HCT116 (cell line): Measurements from ENCODE around the gene MINK1. TPM values are rescaled to one million over a fixed set of nuclear protein-coding genes. Genes with fewer than 3 reads are reported as not detected.
A peak's percentile ranks its signal among the peaks of the same experiment; 100 is the strongest.

Experiments
- ATAC-seq: fragments of 200-7000 bp; cut with Tn5 transposase; 2 replicates; pipeline ENCODE4 v1.9.1; 2020; ENCODE audit warnings: mild to moderate bottlenecking, moderate library complexity
- BruUV-seq: library from RNA; stranded (reverse); fragments of 400-500 nt; replicated peaks from 2 replicates; lab custom pipeline; 2021; lab: Mats Ljungman, UMichigan
- CTCF ChIA-PET: fragments of 300-600 bp; sonication (Branson Sonifier 250); formaldehyde crosslinking; loops from one replicate; lab custom pipeline; 2021; ENCODE audit warnings: antibody characterized with exemption; lab: Charles Lee
- POLR2A ChIA-PET: fragments of 300-600, 350-600 bp; sonication (Branson Sonifier 250); formaldehyde crosslinking; loops from one replicate; lab custom pipeline; 2021; ENCODE audit warnings: antibody characterized with exemption; lab: Charles Lee
- RAD21 ChIA-PET, 2 experiments: fragments of 300-600 bp; sonication (Branson Sonifier 250); formaldehyde crosslinking; loops; one replicate each; lab custom pipeline; 2023; ENCODE audit warnings: low total read pairs in 2 of 2; ENCODE audit not compliant: uncharacterized antibody in 2 of 2, unreplicated experiment in 2 of 2, low non-redundant PET in 1 of 2; lab: Charles Lee
- DNase-seq: peaks from one replicate; pipeline ENCODE4 v3.0.0-alpha.2; 2010; ENCODE audit warnings: low read depth, low spot score
- H2AFZ ChIP-seq: fragments of 200-600 bp; shearing (Covaris generic), sonication (generic); 2 replicates; pipeline ENCODE4 v1.6.1; 2017; ENCODE audit warnings: low read depth, mixed run types, mixed read lengths, antibody characterized with exemption, low read length; ENCODE audit not compliant: poor library complexity, severe bottlenecking
- H3K27ac ChIP-seq: 2 replicates; pipeline ENCODE4 v1.5.1; 2012; ENCODE audit warnings: low read depth, low read length
- H3K27me3 ChIP-seq: fragments of 200-600 bp; sonication (generic); 2 replicates; pipeline ENCODE4 v1.6.1; 2016; ENCODE audit warnings: mixed run types, low read length, mixed read lengths; ENCODE audit not compliant: insufficient read depth
- H3K36me3 ChIP-seq, 2 experiments: fragments of 200-500 bp in 1 of 2; fragments of 200-600 bp in 1 of 2; sonication (Bioruptor generic) in 1 of 2; sonication (generic) in 1 of 2; 2 replicates each; pipeline versions ENCODE4 v1.5.1 to v1.6.1; 2014 to 2016; ENCODE audit warnings: low read length in 2 of 2, inconsistent platforms in 1 of 2, mixed read lengths in 1 of 2, mixed run types in 1 of 2; ENCODE audit not compliant: insufficient read depth in 2 of 2, control insufficient read depth in 1 of 2
- H3K4me1 ChIP-seq, 2 experiments: fragments of 200-600 bp in 1 of 2; sonication (generic) in 1 of 2; 2 replicates each; pipeline versions ENCODE4 v1.5.1 to v1.6.1; 2012 to 2017; ENCODE audit warnings: low read length in 2 of 2, inconsistent platforms in 1 of 2, mild to moderate bottlenecking in 1 of 2, mixed read lengths in 1 of 2, mixed run types in 1 of 2, moderate library complexity in 1 of 2; ENCODE audit not compliant: insufficient read depth in 2 of 2, control insufficient read depth in 1 of 2
- H3K4me2 ChIP-seq: fragments of 200-600 bp; sonication (generic); 2 replicates; pipeline ENCODE4 v1.6.1; 2017; ENCODE audit warnings: mixed run types, low read length, mixed read lengths
- H3K4me3 ChIP-seq, 2 experiments: fragments of 200-600 bp in 1 of 2; sonication (generic) in 1 of 2; replicated peaks in 1 of 2; 2 replicates each; pipeline ENCODE4 v1.5.1; 2011 to 2016; ENCODE audit warnings: low read length in 2 of 2, control low read depth in 1 of 2, low read depth in 1 of 2, mild to moderate bottlenecking in 1 of 2, mixed read lengths in 1 of 2, mixed run types in 1 of 2
- H3K79me2 ChIP-seq: fragments of 200-600 bp; sonication (generic); 2 replicates; pipeline ENCODE4 v1.6.1; 2017; ENCODE audit warnings: mild to moderate bottlenecking, mixed run types, low read length, moderate library complexity, mixed read lengths; ENCODE audit not compliant: insufficient read depth
- H3K9ac ChIP-seq: fragments of 200-600 bp; sonication (generic); 2 replicates; pipeline ENCODE4 v1.6.1; 2016; ENCODE audit warnings: low read length, mixed read lengths
- H3K9me2 ChIP-seq: fragments of 200-600 bp; sonication (generic), shearing (Covaris generic); 2 replicates; pipeline ENCODE4 v1.6.1; 2017; ENCODE audit warnings: mixed run types, mild to moderate bottlenecking, moderate library complexity; ENCODE audit not compliant: insufficient read depth
- H3K9me3 ChIP-seq, 2 experiments: fragments of 200-500 bp in 1 of 2; fragments of 200-600 bp in 1 of 2; sonication (Bioruptor generic) in 1 of 2; sonication (generic) in 1 of 2; 2 replicates each; pipeline ENCODE4 v1.6.1; 2014 to 2017; ENCODE audit warnings: low read length in 2 of 2, mixed read lengths in 2 of 2, inconsistent platforms in 1 of 2, low read depth in 1 of 2, mild to moderate bottlenecking in 1 of 2, mixed run types in 1 of 2, moderate library complexity in 1 of 2; ENCODE audit not compliant: control insufficient read depth in 1 of 2, insufficient read depth in 1 of 2
- H4K20me1 ChIP-seq: fragments of 200-600 bp; sonication (generic), shearing (Covaris generic); 2 replicates; pipeline ENCODE4 v1.6.1; 2017; ENCODE audit warnings: mixed run types, mild to moderate bottlenecking, moderate library complexity; ENCODE audit not compliant: insufficient read depth
- CBX3 ChIP-seq: IDR thresholded peaks from 2 replicates; pipeline ENCODE4 v1.6.1; 2012; ENCODE audit warnings: low read depth
- CEBPB ChIP-seq: IDR thresholded peaks from 2 replicates; pipeline ENCODE4 v1.6.1; 2012; ENCODE audit warnings: low read depth
- EGR1 ChIP-seq: IDR thresholded peaks from 2 replicates; pipeline ENCODE4 v1.6.1; 2012; ENCODE audit warnings: low read depth
- ELF1 ChIP-seq: IDR thresholded peaks from 2 replicates; pipeline ENCODE4 v1.6.1; 2012; ENCODE audit warnings: low read depth, borderline replicate concordance
- EZH2 ChIP-seq: fragments of 200-600 bp; sonication (generic); IDR thresholded peaks from 2 replicates; pipeline ENCODE4 v1.6.1; 2017; ENCODE audit warnings: antibody characterized with exemption, mixed run types
- EZH2phosphoT487 ChIP-seq: fragments of 200-600 bp; IDR thresholded peaks from 2 replicates; pipeline ENCODE4 v1.6.1; 2018; ENCODE audit warnings: antibody characterized with exemption, borderline replicate concordance
- JUND ChIP-seq: IDR thresholded peaks from 2 replicates; pipeline ENCODE4 v1.6.1; 2012
- POLR2A ChIP-seq: IDR thresholded peaks from 2 replicates; pipeline ENCODE4 v1.7.0; 2011; ENCODE audit warnings: borderline replicate concordance; ENCODE audit not compliant: insufficient read depth, insufficient read length; ENCODE audit errors: extremely low read depth
- POLR2AphosphoS5 ChIP-seq: IDR thresholded peaks from 2 replicates; pipeline ENCODE4 v1.6.1; 2011; ENCODE audit warnings: mild to moderate bottlenecking, low read depth, low read length, moderate library complexity
- RAD21 ChIP-seq: IDR thresholded peaks from 2 replicates; pipeline ENCODE4 v1.6.1; 2012; ENCODE audit warnings: low read depth, mild to moderate bottlenecking
- SIN3A ChIP-seq: IDR thresholded peaks from 2 replicates; pipeline ENCODE4 v1.6.1; 2012; ENCODE audit warnings: low read depth
- SP1 ChIP-seq: IDR thresholded peaks from 2 replicates; pipeline ENCODE4 v1.6.1; 2012; ENCODE audit warnings: low read depth
- TCF7L2 ChIP-seq: IDR thresholded peaks from 2 replicates; pipeline ENCODE4 v1.7.0; 2011; ENCODE audit warnings: borderline replicate concordance, inconsistent platforms; ENCODE audit not compliant: insufficient read depth, insufficient read length; ENCODE audit errors: extremely low read depth
- YY1 ChIP-seq: IDR thresholded peaks from 2 replicates; pipeline ENCODE4 v1.6.1; 2011; ENCODE audit warnings: low read length, low read depth, moderate library complexity, mild to moderate bottlenecking; ENCODE audit not compliant: insufficient replicate concordance; ENCODE audit errors: extremely low read depth
- ZBTB33 ChIP-seq: IDR thresholded peaks from 2 replicates; pipeline ENCODE4 v1.6.1; 2011; ENCODE audit warnings: mild to moderate bottlenecking, low read length, moderate library complexity; ENCODE audit not compliant: insufficient replicate concordance; ENCODE audit errors: extremely low read depth
- ZFX ChIP-seq: fragments of 450-650 bp; IDR thresholded peaks from 2 replicates; pipeline ENCODE4 v1.6.1; 2017
- ZNF274 ChIP-seq: fragments of 200-500 bp; sonication (Bioruptor generic); IDR thresholded peaks from 2 replicates; pipeline ENCODE4 v1.6.1; 2014; ENCODE audit warnings: mild to moderate bottlenecking, low read depth, low read length, inconsistent platforms
- intact Hi-C: fragments of 100-400 bp; cut with micrococcal nuclease; formaldehyde crosslinking; loops from 2 replicates; pipeline ENCODE4 v1.10.0; 2022
- total RNA-seq: library from RNA; stranded (reverse); gene quantifications from one replicate; pipeline ENCODE4 v1.2.1, GENCODE V29; 2021; ENCODE audit not compliant: unreplicated experiment
- TF ChIP-seq, protein P1 (sequence below): IDR thresholded peaks from 2 replicates; pipeline ENCODE4 v1.6.1; 2012
- TF ChIP-seq, protein P2 (sequence below): IDR thresholded peaks from 2 replicates; pipeline ENCODE4 v1.6.1; 2012

The MINK1 gene
- total RNA-seq, 1 experiment from 2014 or later, result 85.2 TPM

DNA sequence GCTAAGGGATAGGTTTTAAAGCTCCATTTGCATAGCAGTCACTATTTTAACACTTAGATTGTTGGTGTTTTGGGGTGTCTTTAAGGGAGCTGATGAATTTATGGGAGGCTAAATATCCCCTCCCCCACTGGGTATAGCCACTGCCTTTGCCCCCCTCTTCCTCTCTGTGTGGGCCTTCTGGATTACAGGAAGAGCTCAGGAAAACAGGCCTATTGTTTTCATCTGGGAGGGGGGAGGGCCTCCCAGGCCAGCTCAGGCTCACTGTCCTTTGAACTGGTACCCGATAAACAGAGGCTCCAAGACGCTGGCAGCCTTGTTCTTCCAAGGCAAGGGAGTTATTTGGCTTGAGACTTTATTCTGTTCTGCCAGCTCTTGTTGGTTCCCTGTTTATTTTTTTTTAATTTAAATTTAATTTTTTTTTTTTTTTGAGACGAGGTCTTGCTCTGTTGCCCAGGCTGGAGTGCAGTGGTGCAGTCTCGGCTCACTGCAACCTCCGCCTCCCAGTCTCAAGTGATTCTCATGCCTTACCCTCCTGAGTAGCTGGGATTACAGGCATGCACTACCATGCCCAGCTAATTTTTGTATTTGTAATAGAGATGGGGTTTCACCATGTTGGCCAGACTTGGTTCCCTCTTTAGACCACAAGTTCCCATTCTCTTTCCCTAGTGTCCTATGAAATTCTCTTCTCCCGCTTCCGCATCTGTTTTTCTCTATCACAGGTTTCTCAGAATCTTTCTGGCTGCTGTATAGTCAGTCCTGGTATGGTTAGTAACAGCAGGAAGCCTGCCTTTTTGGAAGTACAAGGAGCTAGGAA is 25.1 kb downstream of the MINK1 start:
- H4K20me1 ChIP-seq, result no peaks in the 10 kb centered on the region
- H3K4me1 ChIP-seq, result peaks cover 12 to 36% of the 10 kb centered on the region in 2 experiments; a peak in 3 of 4 replicates
- peak overlapping the region; percentile 35 for H3K4me2 ChIP-seq
- POLR2A ChIA-PET, result interaction anchor here (1.2 to 1.3 kb wide), 3 partner anchors 10 to 21 kb away, joined by 3 to 4 read pairs (median 4); no protein-coding TSS in a partner anchor
- no peaks in the 10 kb centered on the region for H3K9me3 ChIP-seq
- no peak for DNase-seq
- H3K27ac ChIP-seq, result peak overlapping the region; percentile 28; the same call in 1 of the 2 replicates
- RAD21 ChIA-PET, result interaction anchor here in 1 of 2 experiments (0.5 kb wide), 2 partner anchors 10 to 25 kb away, joined by 3 read pairs; no protein-coding TSS in a partner anchor
- ATAC-seq, result peak; percentile 20; the same call in 1 of the 2 replicates
- peaks cover 67% of the 10 kb centered on the region for H3K79me2 ChIP-seq
- BruUV-seq, result no TSS peak
- no peaks in the 10 kb centered on the region for H3K36me3 ChIP-seq
- intact Hi-C loops, result no loop called here
- H3K9ac ChIP-seq, result no peak overlapping the region
- H3K4me3 ChIP-seq, result no peak overlapping the region
- CTCF ChIA-PET, result no interaction called here
- H3K27me3 ChIP-seq, result no peaks in the 10 kb centered on the region
- TF ChIP-seq EGR1, result no peak
- TF ChIP-seq CEBPB, result no peak
- no peak for TF ChIP-seq JUND
- no peak for TF ChIP-seq EZH2
- no peak for TF ChIP-seq SIN3A
- no peak for TF ChIP-seq SP1
- no peak for TF ChIP-seq ZFX
- TF ChIP-seq YY1, result no peak
- no peak for TF ChIP-seq TCF7L2
- no peak for TF ChIP-seq EZH2phosphoT487
- no peak for TF ChIP-seq POLR2A
- no peak for TF ChIP-seq POLR2AphosphoS5
- TF ChIP-seq, protein P1, sequence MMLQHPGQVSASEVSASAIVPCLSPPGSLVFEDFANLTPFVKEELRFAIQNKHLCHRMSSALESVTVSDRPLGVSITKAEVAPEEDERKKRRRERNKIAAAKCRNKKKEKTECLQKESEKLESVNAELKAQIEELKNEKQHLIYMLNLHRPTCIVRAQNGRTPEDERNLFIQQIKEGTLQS, result no peak
- TF ChIP-seq, protein P2, sequence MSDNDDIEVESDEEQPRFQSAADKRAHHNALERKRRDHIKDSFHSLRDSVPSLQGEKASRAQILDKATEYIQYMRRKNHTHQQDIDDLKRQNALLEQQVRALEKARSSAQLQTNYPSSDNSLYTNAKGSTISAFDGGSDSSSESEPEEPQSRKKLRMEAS, result no peak
- no peak for TF ChIP-seq RAD21
- TF ChIP-seq ZNF274, result no peak
- no peak for TF ChIP-seq ZBTB33
- no peak for TF ChIP-seq ELF1
- TF ChIP-seq CBX3, result no peak
- no peak overlapping the region for H2AFZ ChIP-seq
- no peaks in the 10 kb centered on the region for H3K9me2 ChIP-seq
